ENCODE results near the gene TYMS. TPM values are rescaled to one million over a fixed set of nuclear protein-coding genes. Genes with fewer than 3 reads are reported as not detected.

Gene TYMS
- total and polyA plus RNA-seq, 2 donors (not counting 1 experiment from before 2014, with no cell fraction given) = 0.34 to 1.1 TPM

GRCh38 chr18:655445-655844, 2.0 kb upstream of the TYMS start:
- Histone ChIP-seq H3K4me1 (ENCODE audit: control insufficient read depth in 2 of 2, insufficient read depth in 2 of 2, low read length in 2 of 2) (peaks cover 5 to 16% of the 10 kb centered on the region in 2 donors), H3K9ac (ENCODE audit: low read length) (no peak overlapping the region), H3K79me2 (ENCODE audit: control insufficient read depth, insufficient read depth, low read length) (no peaks in the 10 kb centered on the region), H3K27me3 (replicated peaks in 1 of 4; ENCODE audit: control extremely low read depth in 1 of 4, control insufficient read depth in 3 of 4, insufficient read depth in 4 of 4, low read length in 3 of 4) (peaks cover 0 to 27% (median 2%) of the 10 kb centered on the region in 4 experiments), H3K27ac (ENCODE audit: low read length in 2 of 2) (no peak overlapping the region), H4K20me1 (ENCODE audit: control insufficient read depth, insufficient read depth, low read length, poor library complexity, severe bottlenecking) (no peaks in the 10 kb centered on the region), H3K4me3 (ENCODE audit: control extremely low read depth in 1 of 5, extremely low read depth in 1 of 5, insufficient read depth in 1 of 5, low read depth in 2 of 5, low read length in 4 of 5) (no peak overlapping the region), H3K4me2 (replicated peaks; ENCODE audit: low read depth, low read length, poor library complexity, severe bottlenecking) (no peak overlapping the region), H3K9me3 (ENCODE audit: control extremely low read depth in 1 of 3, control insufficient read depth in 2 of 3, insufficient read depth in 1 of 3, low read length in 2 of 3) (no peaks in the 10 kb centered on the region), H3K36me3 (replicated peaks in 1 of 2; ENCODE audit: control extremely low read depth in 1 of 2, control insufficient read depth in 1 of 2, extremely low read depth in 1 of 2, insufficient read depth in 2 of 2, low read length in 1 of 2) (no peaks in the 10 kb centered on the region), H2AFZ (ENCODE audit: insufficient read depth, low read depth, low read length, poor library complexity, severe bottlenecking) (no peak overlapping the region)
- ATAC-seq (ENCODE audit: low read depth) = no peak
- Mint-ChIP-seq H3K4me1 (peaks cover 18% of the 10 kb centered on the region), H3K9me3 (ENCODE audit: insufficient read depth) (no peaks in the 10 kb centered on the region), H3K27ac (no peak overlapping the region), H3K4me3 (peak overlapping the region; percentile 14), H3K27me3 (peaks cover 28% of the 10 kb centered on the region)
- no peak for TF ChIP-seq EZH2 (IDR thresholded peaks at IDR 0.05; ENCODE audit: borderline replicate concordance, insufficient read depth, low read depth, low read length, poor library complexity, severe bottlenecking)
- TF ChIP-seq CTCF (IDR thresholded peaks at IDR 0.05) = no peak
- intact Hi-C loops (cut with micrococcal nuclease) = no loop called here
- DNase-seq = no peak
- ChIA-PET CTCF (no interaction called here), POLR2A (interaction anchor here (0.7 kb wide), 1 partner anchor 17 kb away, joined by 4 read pairs; no protein-coding TSS in a partner anchor)
- 97% methylated on average over 4 of the region's 6 CpGs for WGBS (ENCODE audit: insufficient coverage)

- Mint-ChIP-seq H3K9me3 (ENCODE audit: insufficient read depth) (no peaks in the 10 kb centered on the region), H3K4me1 (peaks cover 15% of the 10 kb centered on the region), H3K27ac (no peak overlapping the region), H3K4me3 (peak overlapping the region; percentile 85), H3K27me3 (peaks cover 28% of the 10 kb centered on the region)
- ChIA-PET POLR2A (interaction anchor here (0.5 to 0.6 kb wide), 2 partner anchors 9 to 500 kb away, joined by 3 to 5 read pairs; partner anchors contain the start of gene USP14), CTCF (interaction anchor here (0.6 kb wide), 1 partner anchor 9 kb away, joined by 3 read pairs; no protein-coding TSS in a partner anchor)
- Histone ChIP-seq H3K36me3 (replicated peaks in 1 of 2; ENCODE audit: control extremely low read depth in 1 of 2, control insufficient read depth in 1 of 2, extremely low read depth in 1 of 2, insufficient read depth in 2 of 2, low read length in 1 of 2) (no peaks in the 10 kb centered on the region), H3K79me2 (ENCODE audit: control insufficient read depth, insufficient read depth, low read length) (no peaks in the 10 kb centered on the region), H3K27me3 (replicated peaks in 1 of 4; ENCODE audit: control extremely low read depth in 1 of 4, control insufficient read depth in 3 of 4, insufficient read depth in 4 of 4, low read length in 3 of 4) (peaks cover 0 to 29% (median 2%) of the 10 kb centered on the region in 4 experiments), H3K9ac (ENCODE audit: low read length) (peak overlapping the region; percentile 68), H4K20me1 (ENCODE audit: control insufficient read depth, insufficient read depth, low read length, poor library complexity, severe bottlenecking) (no peaks in the 10 kb centered on the region), H2AFZ (ENCODE audit: insufficient read depth, low read depth, low read length, poor library complexity, severe bottlenecking) (peak overlapping the region; percentile 79), H3K4me1 (ENCODE audit: control insufficient read depth in 2 of 2, insufficient read depth in 2 of 2, low read length in 2 of 2) (peaks cover 4 to 13% of the 10 kb centered on the region in 2 donors), H3K9me3 (ENCODE audit: control extremely low read depth in 1 of 3, control insufficient read depth in 2 of 3, insufficient read depth in 1 of 3, low read length in 2 of 3) (no peaks in the 10 kb centered on the region), H3K4me2 (replicated peaks; ENCODE audit: low read depth, low read length, poor library complexity, severe bottlenecking) (peak overlapping the region; percentile 87), H3K4me3 (ENCODE audit: control extremely low read depth in 1 of 5, extremely low read depth in 1 of 5, insufficient read depth in 1 of 5, low read depth in 2 of 5, low read length in 4 of 5) (peak overlapping the region; percentile 1 to 73 (median 58)), H3K27ac (ENCODE audit: low read length in 2 of 2) (no peak overlapping the region)
- intact Hi-C loops (cut with micrococcal nuclease) = no loop called here
- peak; percentile 57 for ATAC-seq (ENCODE audit: low read depth)
- TF ChIP-seq EZH2 (IDR thresholded peaks at IDR 0.05; ENCODE audit: borderline replicate concordance, insufficient read depth, low read depth, low read length, poor library complexity, severe bottlenecking) (no peak), CTCF (IDR thresholded peaks at IDR 0.05) (no peak)
- WGBS (ENCODE audit: insufficient coverage) = 1% methylated on average over 59 of the region's 72 CpGs
- DNase-seq = peak; percentile 49
Measured at GRCh38 chr18:658001-658946, 821 bp downstream of the TYMS start.
